NB4 (cell line): Measurements from ENCODE around the gene CDC14B.

Experiments
- CTCF ChIP-seq: IDR thresholded peaks from one replicate; pipeline ENCODE4 v1.5.1; 2012; ENCODE audit warnings: low read depth, low read length
- MAX ChIP-seq: IDR thresholded peaks from 2 replicates; pipeline ENCODE4 v1.6.1; 2011; ENCODE audit warnings: low read depth, low read length
- MYC ChIP-seq: IDR thresholded peaks from 2 replicates; pipeline ENCODE4 v1.6.1; 2011; ENCODE audit warnings: low read depth, low read length
- POLR2A ChIP-seq: IDR thresholded peaks from 2 replicates; pipeline ENCODE4 v1.6.1; 2011; ENCODE audit warnings: mild to moderate bottlenecking; ENCODE audit not compliant: insufficient read length; ENCODE audit errors: extremely low read depth

- peak; percentile 46 for TF ChIP-seq CTCF
- TF ChIP-seq POLR2A = no peak
- TF ChIP-seq MYC = 0 out of 2 replicates have a peak, but pooled peaks have one; percentile 31
- peak; percentile 65 for TF ChIP-seq MAX
Observed at GRCh38 chr9:96566498-96567202, 53.0 kb downstream of the CDC14B start.
